Skeletal muscle satellite cell (primary cell): ENCODE data around the gene MEA1.
"Not testable (repeated sequence)": the region's sequence is repeated elsewhere in the genome, so short reads cannot be mapped to it uniquely, and the experiment has no call there.

Source experiments
- H3K27me3 ChIP-seq: 2 replicates; pipeline ENCODE4 v1.7.0; 2013; ENCODE audit warnings: low read length; ENCODE audit not compliant: control insufficient read depth, insufficient read depth
- H3K36me3 ChIP-seq: 2 replicates; pipeline ENCODE4 v1.7.0; 2013; ENCODE audit warnings: mild to moderate bottlenecking, control low read depth, low read length; ENCODE audit not compliant: insufficient read depth
- H3K4me1 ChIP-seq: 2 replicates; pipeline ENCODE4 v1.7.0; 2013; ENCODE audit warnings: low read length; ENCODE audit not compliant: control insufficient read depth, insufficient read depth
- H3K4me2 ChIP-seq: 2 replicates; pipeline ENCODE4 v1.7.0; 2013; ENCODE audit warnings: mild to moderate bottlenecking, low read length
- H3K4me3 ChIP-seq: 2 replicates; pipeline ENCODE4 v1.7.0; 2013; ENCODE audit warnings: low read length
- H3K9ac ChIP-seq: 2 replicates; pipeline ENCODE4 v1.7.0; 2013; ENCODE audit warnings: mild to moderate bottlenecking, low read depth, low read length, moderate library complexity
- H3K9me3 ChIP-seq: replicated peaks from 2 replicates; pipeline ENCODE4 v1.7.0; 2013; ENCODE audit warnings: mild to moderate bottlenecking, control low read depth, low read length

MEA1 gene

DNA sequence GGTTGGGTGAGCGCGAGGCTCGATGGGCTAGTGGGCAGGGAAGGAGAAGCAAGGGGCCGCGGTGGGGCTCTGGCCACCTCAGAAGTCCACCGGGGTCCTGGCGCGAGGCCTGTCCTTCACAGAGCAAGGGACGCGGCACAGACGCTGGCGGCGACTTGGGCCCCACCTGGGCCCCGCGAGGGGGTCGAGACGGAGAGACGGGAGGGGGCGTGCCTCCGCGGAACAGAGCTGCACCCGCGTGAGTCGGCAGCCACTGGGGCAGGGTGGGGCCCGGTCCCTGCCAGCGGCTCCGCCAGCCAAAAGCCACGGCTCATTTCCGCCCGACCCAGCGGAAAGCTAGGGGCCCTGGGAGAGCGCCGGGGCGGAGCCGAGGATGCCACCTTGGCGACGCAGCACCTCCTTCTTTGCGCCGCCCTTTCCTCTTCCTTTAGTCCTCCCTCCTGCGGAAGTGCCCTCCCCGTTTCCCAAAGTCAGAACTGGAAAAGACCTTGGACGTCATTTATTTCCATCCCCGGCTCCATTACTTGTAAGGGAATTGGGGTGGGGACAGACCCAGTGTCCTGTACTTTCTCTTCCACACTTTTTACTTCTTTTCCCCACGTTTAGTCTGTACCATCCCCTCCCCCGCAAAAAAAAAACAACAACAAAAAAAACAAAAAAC, 39.9 kb upstream of the MEA1 start, which contains the start of gene CUL7:
Gene CUL7 (minus strand): TSS at position 307 of the 661 bp plus-strand sequence. CDS start 1,063 bp downstream, outside the sequence.
- no peaks in the 10 kb centered on the region for H3K27me3 ChIP-seq
- peaks cover 41% of the 10 kb centered on the region for H3K4me1 ChIP-seq
- H3K36me3 ChIP-seq: peaks cover 40% of the 10 kb centered on the region
- H3K9me3 ChIP-seq: no peaks in the 10 kb centered on the region
- peak within 1 kb of the TSS; percentile 80 for H3K4me3 ChIP-seq
- H3K9ac ChIP-seq: peak within 1 kb of the TSS; percentile 97
- peak within 1 kb of the TSS; percentile 96 for H3K4me2 ChIP-seq

DNA sequence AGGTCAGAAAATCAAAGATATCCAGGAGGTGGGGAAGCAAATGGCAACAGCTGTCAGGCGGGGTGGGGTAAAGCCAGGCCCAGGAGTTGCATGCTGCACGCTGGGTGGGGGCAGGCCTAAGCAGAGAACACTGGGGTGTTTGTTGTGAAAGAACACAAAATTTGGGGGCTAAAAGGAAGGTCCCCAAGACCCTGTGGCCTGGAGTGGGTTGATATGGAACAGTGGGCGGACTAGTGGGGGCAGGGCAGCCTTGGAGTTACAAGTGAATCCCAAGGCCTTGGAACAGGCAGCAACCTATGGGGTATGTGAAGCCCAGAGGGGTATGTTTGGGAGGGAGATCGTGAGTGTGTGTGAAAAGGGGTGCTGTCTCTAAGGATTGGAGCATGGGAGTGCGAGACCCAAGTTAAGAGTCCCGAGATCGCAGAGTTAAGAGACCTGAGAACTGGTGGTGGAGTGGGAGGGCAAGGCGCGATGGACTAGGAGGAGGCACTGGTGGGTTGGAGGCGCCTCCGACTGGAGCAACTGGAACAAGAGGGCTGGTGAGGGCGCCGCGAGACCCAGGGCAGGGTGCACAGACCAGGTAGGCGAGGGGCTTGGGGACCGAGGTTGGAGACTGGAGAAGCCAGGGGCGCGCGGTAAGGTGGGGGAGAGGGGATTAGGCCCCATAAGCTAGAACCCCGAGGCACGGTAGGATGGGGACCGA, 39.2 kb upstream of the MEA1 start:
- Histone ChIP-seq H3K27me3 (no peaks in the 10 kb centered on the region), H3K4me3 (peak overlapping the region; percentile 80), H3K9ac (peak overlapping the region; percentile 97), H3K36me3 (peaks cover 42% of the 10 kb centered on the region), H3K9me3 (no peaks in the 10 kb centered on the region), H3K4me1 (peaks cover 34% of the 10 kb centered on the region), H3K4me2 (peak overlapping the region; percentile 96)

DNA sequence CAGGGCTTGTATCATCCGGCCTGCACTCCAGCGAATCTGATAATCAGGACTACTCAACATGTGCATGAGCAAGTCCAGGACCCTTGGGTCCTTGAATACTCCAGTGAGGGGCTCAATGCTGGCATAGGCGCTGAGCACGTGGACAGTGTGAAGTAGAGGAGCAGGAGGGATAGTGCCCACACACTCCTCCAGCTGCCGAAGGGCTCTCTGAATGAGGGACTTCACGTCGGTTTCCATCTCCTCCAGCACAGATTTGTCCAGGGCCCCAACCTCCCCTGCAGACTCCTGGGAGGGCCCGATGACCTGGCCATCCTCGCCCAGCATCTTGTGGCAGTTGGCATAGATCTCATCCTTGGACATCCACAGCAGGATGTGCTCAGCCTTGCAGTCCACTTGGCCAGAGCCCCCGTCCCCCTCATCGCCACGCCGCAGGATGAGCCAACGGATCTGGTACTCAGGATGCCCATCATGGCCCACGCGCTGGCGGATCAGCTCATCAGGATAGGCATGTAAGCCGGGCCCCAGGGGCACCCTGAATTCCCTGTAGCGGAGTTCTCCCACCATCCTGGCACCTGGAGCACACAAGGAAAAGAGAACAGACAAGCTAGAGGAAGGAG, 38.6 kb upstream of the MEA1 start:
- H3K4me3 ChIP-seq: peak overlapping the region; percentile 80
- H3K4me2 ChIP-seq: peak overlapping the region; percentile 96
- peaks cover 44% of the 10 kb centered on the region for H3K36me3 ChIP-seq
- H3K9me3 ChIP-seq: no peaks in the 10 kb centered on the region
- H3K4me1 ChIP-seq: peaks cover 33% of the 10 kb centered on the region
- H3K27me3 ChIP-seq: no peaks in the 10 kb centered on the region
- peak overlapping the region; percentile 97 for H3K9ac ChIP-seq

- Histone ChIP-seq H3K9me3 (no peaks in the 10 kb centered on the region), H3K9ac (no peak overlapping the region), H3K27me3 (no peaks in the 10 kb centered on the region), H3K4me3 (peak overlapping the region; percentile 25), H3K4me2 (peak overlapping the region; percentile 96), H3K36me3 (peaks cover 54% of the 10 kb centered on the region), H3K4me1 (peaks cover 33% of the 10 kb centered on the region)
Observed at GRCh38 chr6:43050981-43051380, 37.2 kb upstream of the MEA1 start.

- H3K4me3 ChIP-seq: no peak overlapping the region
- no peaks in the 10 kb centered on the region for H3K27me3 ChIP-seq
- H3K36me3 ChIP-seq: peaks cover 70% of the 10 kb centered on the region
- peaks cover 26% of the 10 kb centered on the region for H3K4me1 ChIP-seq
- no peak overlapping the region for H3K9ac ChIP-seq
- no peak overlapping the region for H3K4me2 ChIP-seq
- no peaks in the 10 kb centered on the region for H3K9me3 ChIP-seq
Observed at GRCh38 chr6:43047998-43048397, 34.3 kb upstream of the MEA1 start.

DNA sequence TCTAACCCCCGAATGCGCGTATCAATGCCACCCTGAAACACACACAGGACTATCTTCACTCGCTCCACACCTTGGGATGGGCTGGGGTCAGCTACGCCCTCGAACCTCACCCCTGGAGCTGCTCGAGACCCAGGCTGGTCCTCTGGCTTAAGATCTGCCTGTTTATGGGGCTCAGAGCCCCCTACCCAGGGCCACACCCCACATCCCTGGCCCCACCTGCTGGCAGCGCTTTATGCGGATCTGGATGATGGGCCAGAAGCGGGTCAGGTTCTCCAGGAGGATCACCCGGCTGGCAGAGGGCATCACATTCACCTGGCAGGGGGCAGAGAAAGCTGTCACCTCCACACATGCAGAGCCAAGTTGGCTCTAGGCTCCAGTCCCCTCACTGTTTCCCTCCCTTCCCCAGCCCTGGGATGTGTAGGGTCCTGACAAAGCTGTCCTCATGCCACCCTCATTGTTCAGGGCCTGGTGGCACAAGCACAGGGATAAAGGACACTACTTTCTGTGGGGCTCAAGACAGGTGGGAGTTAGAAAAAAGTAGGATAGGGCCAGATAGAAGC, 31.7 kb upstream of the MEA1 start:
- H3K4me2 ChIP-seq: no peak overlapping the region

DNA sequence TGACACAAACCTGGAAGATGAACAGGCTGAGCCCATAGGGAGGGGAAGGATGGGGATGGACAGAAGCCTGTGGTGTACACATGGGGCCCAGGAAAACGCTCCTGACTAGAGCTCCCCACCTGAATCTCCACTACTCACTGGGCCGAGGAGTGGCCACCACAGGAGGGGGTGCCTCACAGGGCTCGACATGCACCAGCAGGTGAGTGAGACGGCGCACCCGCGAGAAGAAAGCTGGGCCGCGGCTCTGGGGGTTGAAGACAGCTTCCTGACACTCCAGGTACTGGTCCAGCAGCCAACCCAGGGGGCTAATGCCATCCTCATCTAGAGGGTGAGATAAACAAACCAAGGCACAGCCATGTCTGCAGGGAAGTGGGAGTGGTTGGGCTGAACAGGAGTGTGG, 29.6 kb upstream of the MEA1 start:
- Histone ChIP-seq H3K9ac (no peak overlapping the region), H3K4me2 (no peak overlapping the region), H3K9me3 (no peaks in the 10 kb centered on the region), H3K4me1 (no peaks in the 10 kb centered on the region), H3K27me3 (no peaks in the 10 kb centered on the region), H3K4me3 (no peak overlapping the region), H3K36me3 (peaks cover 77% of the 10 kb centered on the region)

More for the DNA sequence above, 31.7 kb upstream of the MEA1 start:
- Histone ChIP-seq H3K27me3 (no peaks in the 10 kb centered on the region), H3K36me3 (peaks cover 78% of the 10 kb centered on the region), H3K9me3 (no peaks in the 10 kb centered on the region), H3K4me1 (peaks cover under 1% of the 10 kb centered on the region), H3K4me3 (no peak overlapping the region), H3K9ac (no peak overlapping the region)

GRCh38 chr6:43041475-43041874, 27.7 kb upstream of the MEA1 start:
- peaks cover 76% of the 10 kb centered on the region for H3K36me3 ChIP-seq
- H3K4me3 ChIP-seq, H3K4me1 ChIP-seq, H3K9ac ChIP-seq, H3K4me2 ChIP-seq, H3K9me3 ChIP-seq, H3K27me3 ChIP-seq: not testable (repeated sequence)

GRCh38 chr6:43040542-43041257, 27.0 kb upstream of the MEA1 start:
- Histone ChIP-seq H3K4me3 (no peak overlapping the region), H3K27me3 (no peaks in the 10 kb centered on the region), H3K4me2 (no peak overlapping the region), H3K9ac (no peak overlapping the region), H3K36me3 (peaks cover 73% of the 10 kb centered on the region), H3K4me1 (no peaks in the 10 kb centered on the region), H3K9me3 (no peaks in the 10 kb centered on the region)

GRCh38 chr6:43038727-43039126, 25.0 kb upstream of the MEA1 start:
- Histone ChIP-seq H3K4me1 (no peaks in the 10 kb centered on the region), H3K36me3 (peaks cover 68% of the 10 kb centered on the region), H3K9me3 (no peaks in the 10 kb centered on the region), H3K27me3 (no peaks in the 10 kb centered on the region), H3K4me3 (no peak overlapping the region), H3K4me2 (no peak overlapping the region), H3K9ac (no peak overlapping the region)

GRCh38 chr6:43037706-43038105, 24.0 kb upstream of the MEA1 start:
- H3K9ac ChIP-seq: no peak overlapping the region
- peaks cover 59% of the 10 kb centered on the region for H3K36me3 ChIP-seq
- no peaks in the 10 kb centered on the region for H3K9me3 ChIP-seq
- H3K4me2 ChIP-seq: no peak overlapping the region
- H3K27me3 ChIP-seq: no peaks in the 10 kb centered on the region
- H3K4me3 ChIP-seq: no peak overlapping the region
- no peaks in the 10 kb centered on the region for H3K4me1 ChIP-seq
